ENCODE results near the gene DYNLRB1. TPM values are rescaled to one million over a fixed set of nuclear protein-coding genes. Genes with fewer than 3 reads are reported as not detected.
"Not testable (repeated sequence)": the region's sequence is repeated elsewhere in the genome, so short reads cannot be mapped to it uniquely, and the experiment has no call there.

DYNLRB1 gene
- total RNA-seq, result 100 to 1,000 TPM; 120 to 143 TPM
- polyA plus RNA-seq, result 100 to 1,000 TPM; 302 to 305 TPM
- long read RNA-seq, donor 1, transcript DYNLRB1-202 (4 exons, 675 nt), result major isoform, 35 of 43 reads
- long read RNA-seq, donor 1, partial matches to known transcripts, result 3 of 43 reads
- long read RNA-seq, donor 1, other reads (novel, unspliced or antisense), result 5 of 43 reads
- long read RNA-seq, donor 2, transcript DYNLRB1-202 (4 exons, 675 nt), result major isoform, 15 of 27 reads
- long read RNA-seq, donor 2, partial matches to known transcripts, result 4 of 27 reads
- long read RNA-seq, donor 2, other reads (novel, unspliced or antisense), result 8 of 27 reads

- Histone ChIP-seq H3K27me3 (ENCODE audit: control insufficient read depth in 1 of 2, insufficient read depth in 2 of 2, low read length in 1 of 2) (no peaks in the 10 kb centered on the region), H3K9me3 (ENCODE audit: control insufficient read depth, low read length) (no peaks in the 10 kb centered on the region), H3K36me3 (ENCODE audit: control insufficient read depth in 1 of 2, insufficient read depth in 2 of 2, low read length in 1 of 2) (peaks cover 0 to 1% of the 10 kb centered on the region in 2 donors), H3K4me1 (ENCODE audit: control insufficient read depth in 1 of 2, insufficient read depth in 2 of 2, low read length in 2 of 2) (no peaks in the 10 kb centered on the region), H3K4me3 (ENCODE audit: low read length in 2 of 2) (peak within 1 kb of the TSS; percentile 57 to 86), H3K27ac (ENCODE audit: low read depth in 1 of 2, low read length in 2 of 2) (peak within 1 kb of the TSS; percentile 49 to 70)
- DNase-seq (peak; percentile 99), ATAC-seq (ENCODE audit: low FRiP score) (peak; percentile 97)
- intact Hi-C loops (cut with DNase I), result no loop called here
- 0% methylated on average over 58 to 59 of the region's 59 CpGs for WGBS, 2 donors
These were observed at the start of gene DYNLRB1 for GRCh38 chr20:34516247-34517113. Gene DYNLRB1 (plus strand): TSS chr20:34516422. CDS start chr20:34516459, 37 bp downstream.

- Histone ChIP-seq H3K36me3 (ENCODE audit: control insufficient read depth in 1 of 2, insufficient read depth in 2 of 2, low read length in 1 of 2) (no peaks in the 10 kb centered on the region), H3K9me3 (ENCODE audit: control insufficient read depth, low read length) (no peaks in the 10 kb centered on the region), H3K4me1 (ENCODE audit: control insufficient read depth in 1 of 2, insufficient read depth in 2 of 2, low read length in 2 of 2) (no peaks in the 10 kb centered on the region), H3K4me3 (ENCODE audit: low read length in 2 of 2) (no peak overlapping the region), H3K27ac (ENCODE audit: low read depth in 1 of 2, low read length in 2 of 2) (no peak overlapping the region), H3K27me3 (ENCODE audit: control insufficient read depth in 1 of 2, insufficient read depth in 2 of 2, low read length in 1 of 2) (no peaks in the 10 kb centered on the region)
- ATAC-seq (ENCODE audit: low FRiP score) (no peak), DNase-seq (no peak)
- intact Hi-C loops (cut with DNase I), result no loop called here
- 65 to 81% methylated on average over 1 of the region's 1 CpG for WGBS, 2 donors
These were observed 47.3 kb upstream of the DYNLRB1 start for GRCh38 chr20:34468951-34469350.

- no peaks in the 10 kb centered on the region for H3K27me3 ChIP-seq (ENCODE audit: control insufficient read depth in 1 of 2, insufficient read depth in 2 of 2, low read length in 1 of 2)
- no peaks in the 10 kb centered on the region for H3K36me3 ChIP-seq (ENCODE audit: control insufficient read depth in 1 of 2, insufficient read depth in 2 of 2, low read length in 1 of 2)
- ATAC-seq (ENCODE audit: low FRiP score) (no peak), DNase-seq (no peak)
- intact Hi-C loops (cut with DNase I), result no loop called here
- no peaks in the 10 kb centered on the region for H3K9me3 ChIP-seq (ENCODE audit: control insufficient read depth, low read length)
- WGBS, 2 donors, result 44 to 49% methylated on average over 6 of the region's 6 CpGs
- H3K27ac ChIP-seq (ENCODE audit: low read depth in 1 of 2, low read length in 2 of 2), result no peak overlapping the region
- no peak overlapping the region for H3K4me3 ChIP-seq (ENCODE audit: low read length in 2 of 2)
- H3K4me1 ChIP-seq (ENCODE audit: control insufficient read depth in 1 of 2, insufficient read depth in 2 of 2, low read length in 2 of 2), result no peaks in the 10 kb centered on the region
These were observed 43.8 kb upstream of the DYNLRB1 start for GRCh38 chr20:34472246-34472925.

GRCh38 chr20:34473262-34473883 lies 42.8 kb upstream of the DYNLRB1 start:
- Histone ChIP-seq H3K36me3 (ENCODE audit: control insufficient read depth in 1 of 2, insufficient read depth in 2 of 2, low read length in 1 of 2) (no peaks in the 10 kb centered on the region), H3K4me1 (ENCODE audit: control insufficient read depth in 1 of 2, insufficient read depth in 2 of 2, low read length in 2 of 2) (no peaks in the 10 kb centered on the region), H3K27ac (ENCODE audit: low read depth in 1 of 2, low read length in 2 of 2) (no peak overlapping the region), H3K4me3 (ENCODE audit: low read length in 2 of 2) (no peak overlapping the region), H3K9me3 (ENCODE audit: control insufficient read depth, low read length) (no peaks in the 10 kb centered on the region), H3K27me3 (ENCODE audit: control insufficient read depth in 1 of 2, insufficient read depth in 2 of 2, low read length in 1 of 2) (no peaks in the 10 kb centered on the region)
- ATAC-seq (ENCODE audit: low FRiP score), result no peak
- DNase-seq, result no peak
- 75 to 81% methylated on average over 5 of the region's 5 CpGs for WGBS, 2 donors
- intact Hi-C loops (cut with DNase I), result no loop called here

GRCh38 chr20:34475979-34476736 lies 40.1 kb upstream of the DYNLRB1 start:
- Histone ChIP-seq H3K9me3 (ENCODE audit: control insufficient read depth, low read length) (no peaks in the 10 kb centered on the region), H3K27me3 (ENCODE audit: control insufficient read depth in 1 of 2, insufficient read depth in 2 of 2, low read length in 1 of 2) (no peaks in the 10 kb centered on the region), H3K27ac (ENCODE audit: low read depth in 1 of 2, low read length in 2 of 2) (no peak overlapping the region), H3K4me1 (ENCODE audit: control insufficient read depth in 1 of 2, insufficient read depth in 2 of 2, low read length in 2 of 2) (no peaks in the 10 kb centered on the region), H3K4me3 (ENCODE audit: low read length in 2 of 2) (no peak overlapping the region), H3K36me3 (ENCODE audit: control insufficient read depth in 1 of 2, insufficient read depth in 2 of 2, low read length in 1 of 2) (no peaks in the 10 kb centered on the region)
- ATAC-seq (ENCODE audit: low FRiP score) (peak; percentile 93), DNase-seq (peak; percentile 66 to 88)
- intact Hi-C loops (cut with DNase I), result loop anchor here in 1 of 2 donors (5.0 kb wide), 1 partner anchor 164 kb away; no protein-coding TSS in a partner anchor
- WGBS, 2 donors, result 7 to 15% methylated on average over 38 of the region's 38 CpGs

GRCh38 chr20:34479627-34480026 lies 36.6 kb upstream of the DYNLRB1 start:
- intact Hi-C loops (cut with DNase I), result loop anchor here in 1 of 2 donors (5.0 kb wide), 1 partner anchor 167 kb away; no protein-coding TSS in a partner anchor
- Histone ChIP-seq H3K9me3 (ENCODE audit: control insufficient read depth, low read length) (no peaks in the 10 kb centered on the region), H3K36me3 (ENCODE audit: control insufficient read depth in 1 of 2, insufficient read depth in 2 of 2, low read length in 1 of 2) (no peaks in the 10 kb centered on the region), H3K27me3 (ENCODE audit: control insufficient read depth in 1 of 2, insufficient read depth in 2 of 2, low read length in 1 of 2) (no peaks in the 10 kb centered on the region), H3K27ac (ENCODE audit: low read depth in 1 of 2, low read length in 2 of 2) (no peak overlapping the region), H3K4me1 (ENCODE audit: control insufficient read depth in 1 of 2, insufficient read depth in 2 of 2, low read length in 2 of 2) (no peaks in the 10 kb centered on the region), H3K4me3 (ENCODE audit: low read length in 2 of 2) (no peak overlapping the region)
- WGBS, 2 donors, result 94 to 95% methylated on average over 4 of the region's 4 CpGs
- ATAC-seq (ENCODE audit: low FRiP score), result no peak
- no peak for DNase-seq

GRCh38 chr20:34482154-34482553 lies 34.1 kb upstream of the DYNLRB1 start:
- DNase-seq; H3K9me3 ChIP-seq (ENCODE audit: control insufficient read depth, low read length); H3K36me3 ChIP-seq (ENCODE audit: control insufficient read depth in 1 of 2, insufficient read depth in 2 of 2, low read length in 1 of 2); H3K4me1 ChIP-seq (ENCODE audit: control insufficient read depth in 1 of 2, insufficient read depth in 2 of 2, low read length in 2 of 2); H3K27ac ChIP-seq (ENCODE audit: low read depth in 1 of 2, low read length in 2 of 2); intact Hi-C loops (cut with DNase I); H3K4me3 ChIP-seq (ENCODE audit: low read length in 2 of 2); H3K27me3 ChIP-seq (ENCODE audit: control insufficient read depth in 1 of 2, insufficient read depth in 2 of 2, low read length in 1 of 2); ATAC-seq (ENCODE audit: low FRiP score): not testable (repeated sequence)
- 62 to 96% methylated on average over 1 of the region's 1 CpG for whole genome bisulfite sequencing, 2 donors
